RWPE2 (cell line): Measurements from ENCODE around the gene RGS7.

Experiments used
- ATAC-seq: fragments of 200-7000 bp; cut with Tn5 transposase; 3 replicates; pipeline ENCODE4 v1.9.1; 2021; ENCODE audit warnings: low read depth
- DNase-seq: peaks from one replicate; pipeline ENCODE4 v3.0.0-alpha.2; 2020; ENCODE audit warnings: low spot score
- H3K27ac ChIP-seq: fragments of 450-650 bp; 2 replicates; pipeline ENCODE4 v1.5.1; 2017; ENCODE audit warnings: mild to moderate bottlenecking; ENCODE audit not compliant: poor library complexity, severe bottlenecking
- H3K27me3 ChIP-seq: fragments of 250-450 bp; sonication (Bioruptor Pico); 2 replicates; pipeline ENCODE4 v1.5.1; 2021; ENCODE audit warnings: mild to moderate bottlenecking, moderate library complexity; ENCODE audit not compliant: insufficient read depth, poor library complexity, severe bottlenecking
- H3K36me3 ChIP-seq: fragments of 250-450 bp; sonication (Bioruptor Pico); 2 replicates; pipeline ENCODE4 v1.5.1; 2020; ENCODE audit warnings: low read depth, mild to moderate bottlenecking, moderate library complexity
- H3K4me1 ChIP-seq: fragments of 250-450 bp; sonication (Bioruptor Pico); 2 replicates; pipeline ENCODE4 v1.5.1; 2021; ENCODE audit warnings: mild to moderate bottlenecking, moderate library complexity; ENCODE audit not compliant: insufficient read depth, poor library complexity, severe bottlenecking
- H3K4me3 ChIP-seq: fragments of 250-450 bp; sonication (Bioruptor Pico); 2 replicates; pipeline ENCODE4 v1.5.1; 2021; ENCODE audit warnings: mild to moderate bottlenecking, moderate library complexity; ENCODE audit not compliant: severe bottlenecking
- H3K9me3 ChIP-seq: fragments of 250-450 bp; sonication (Bioruptor Pico); 2 replicates; pipeline ENCODE4 v1.5.1; 2021; ENCODE audit warnings: mild to moderate bottlenecking, moderate library complexity; ENCODE audit not compliant: severe bottlenecking
- TF ChIP-seq, protein P1 (sequence below): fragments of 450-650 bp; IDR thresholded peaks from one replicate; pipeline ENCODE4 v1.5.1; 2017; ENCODE audit warnings: mild to moderate bottlenecking, moderate library complexity; ENCODE audit not compliant: poor library complexity, severe bottlenecking

The RGS7 gene

GRCh38 chr1:240813720-240814119 lies 543.3 kb downstream of the RGS7 start:
- Histone ChIP-seq H3K9me3 (no peaks in the 10 kb centered on the region), H3K36me3 (no peaks in the 10 kb centered on the region), H3K4me3 (no peak overlapping the region), H3K27ac (no peak overlapping the region), H3K4me1 (no peaks in the 10 kb centered on the region), H3K27me3 (no peaks in the 10 kb centered on the region)
- ATAC-seq = no peak
- TF ChIP-seq, protein P1, sequence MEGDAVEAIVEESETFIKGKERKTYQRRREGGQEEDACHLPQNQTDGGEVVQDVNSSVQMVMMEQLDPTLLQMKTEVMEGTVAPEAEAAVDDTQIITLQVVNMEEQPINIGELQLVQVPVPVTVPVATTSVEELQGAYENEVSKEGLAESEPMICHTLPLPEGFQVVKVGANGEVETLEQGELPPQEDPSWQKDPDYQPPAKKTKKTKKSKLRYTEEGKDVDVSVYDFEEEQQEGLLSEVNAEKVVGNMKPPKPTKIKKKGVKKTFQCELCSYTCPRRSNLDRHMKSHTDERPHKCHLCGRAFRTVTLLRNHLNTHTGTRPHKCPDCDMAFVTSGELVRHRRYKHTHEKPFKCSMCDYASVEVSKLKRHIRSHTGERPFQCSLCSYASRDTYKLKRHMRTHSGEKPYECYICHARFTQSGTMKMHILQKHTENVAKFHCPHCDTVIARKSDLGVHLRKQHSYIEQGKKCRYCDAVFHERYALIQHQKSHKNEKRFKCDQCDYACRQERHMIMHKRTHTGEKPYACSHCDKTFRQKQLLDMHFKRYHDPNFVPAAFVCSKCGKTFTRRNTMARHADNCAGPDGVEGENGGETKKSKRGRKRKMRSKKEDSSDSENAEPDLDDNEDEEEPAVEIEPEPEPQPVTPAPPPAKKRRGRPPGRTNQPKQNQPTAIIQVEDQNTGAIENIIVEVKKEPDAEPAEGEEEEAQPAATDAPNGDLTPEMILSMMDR = no peak
- no peak for DNase-seq

- Histone ChIP-seq H3K27me3 (no peaks in the 10 kb centered on the region), H3K27ac (no peak overlapping the region), H3K4me3 (no peak overlapping the region), H3K36me3 (no peaks in the 10 kb centered on the region), H3K4me1 (no peaks in the 10 kb centered on the region), H3K9me3 (no peaks in the 10 kb centered on the region)
- TF ChIP-seq, protein P1 = no peak
- DNase-seq = no peak
- ATAC-seq = no peak
These were observed 545.7 kb downstream of the RGS7 start for GRCh38 chr1:240811256-240811655.

DNA sequence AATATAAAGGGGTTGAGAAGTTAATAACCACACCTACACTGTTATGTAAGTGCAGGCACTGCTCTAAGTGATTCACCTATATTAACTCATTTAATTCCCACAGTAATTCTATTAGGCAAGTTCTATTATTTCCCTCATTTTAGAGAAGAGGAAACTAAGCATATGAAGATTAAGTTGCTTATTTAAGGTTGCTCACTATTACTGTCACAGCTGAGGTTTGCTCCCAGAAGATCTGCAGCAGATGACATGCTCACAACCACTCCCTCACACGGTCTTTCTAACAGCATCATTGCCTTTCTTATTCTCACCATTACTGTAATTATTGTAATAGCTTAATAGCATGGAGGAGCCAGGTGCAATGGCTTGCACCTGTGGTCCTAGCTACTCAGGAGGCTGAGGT lies 548.6 kb downstream of the RGS7 start:
- no peaks in the 10 kb centered on the region for H3K27me3 ChIP-seq
- no peaks in the 10 kb centered on the region for H3K9me3 ChIP-seq
- H3K27ac ChIP-seq = no peak overlapping the region
- peaks cover 5% of the 10 kb centered on the region for H3K4me1 ChIP-seq
- H3K4me3 ChIP-seq = no peak overlapping the region
- ATAC-seq = no peak
- no peak for DNase-seq
- TF ChIP-seq, protein P1 = no peak
- H3K36me3 ChIP-seq = no peaks in the 10 kb centered on the region

DNA sequence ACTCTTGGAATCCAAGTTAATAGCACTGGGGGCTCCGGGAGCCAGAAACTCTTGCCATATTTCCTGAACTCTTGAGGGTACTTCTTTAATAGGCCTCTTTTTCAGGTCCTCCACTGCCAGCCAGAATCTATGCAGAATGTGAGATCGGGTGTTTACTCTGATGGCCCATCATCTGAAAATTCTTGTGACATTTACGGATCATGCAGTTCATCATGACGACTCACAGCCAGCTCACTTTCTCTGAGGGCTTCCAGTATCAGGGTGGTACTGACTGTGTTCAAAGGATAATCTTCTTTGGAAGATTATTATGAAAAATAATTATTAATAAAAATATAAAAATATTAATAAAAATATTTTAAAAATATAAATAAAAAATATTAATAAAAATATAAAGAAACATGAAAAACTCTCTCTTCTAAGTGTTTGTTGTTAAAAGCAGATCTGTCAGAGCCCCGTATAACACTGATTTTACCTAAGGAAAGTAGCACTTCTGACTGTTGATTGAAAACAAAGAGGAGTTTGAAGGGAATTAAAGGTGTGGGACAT lies 550.7 kb downstream of the RGS7 start:
- H3K27ac ChIP-seq = no peak overlapping the region
- no peak for ATAC-seq
- H3K4me1 ChIP-seq = peaks cover 26% of the 10 kb centered on the region
- no peak for DNase-seq
- H3K9me3 ChIP-seq = no peaks in the 10 kb centered on the region
- no peaks in the 10 kb centered on the region for H3K27me3 ChIP-seq
- no peak overlapping the region for H3K4me3 ChIP-seq
- TF ChIP-seq, protein P1 = no peak
- no peaks in the 10 kb centered on the region for H3K36me3 ChIP-seq

DNA sequence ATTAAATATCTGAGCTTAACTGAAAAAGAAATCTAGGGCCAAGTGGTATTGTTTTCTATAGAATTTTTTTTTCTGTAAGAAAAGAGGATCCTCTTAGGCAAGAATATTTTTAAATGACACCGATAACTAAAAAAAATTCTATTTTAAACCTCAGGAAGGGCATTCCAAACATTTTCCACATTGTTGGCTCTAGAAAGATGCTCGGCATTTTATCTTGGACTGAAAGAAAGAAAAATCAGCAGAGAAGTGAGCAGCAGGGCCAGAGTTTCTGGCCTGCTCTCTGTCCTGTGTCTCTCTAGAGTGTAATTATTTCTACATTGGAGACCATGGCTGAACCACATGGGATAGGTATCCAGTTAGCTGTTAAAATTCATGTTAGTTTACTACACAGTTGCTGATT lies 552.5 kb downstream of the RGS7 start:
- TF ChIP-seq, protein P1 = no peak
- H3K27me3 ChIP-seq = no peaks in the 10 kb centered on the region
- no peak for ATAC-seq

More for the DNA sequence above, 552.5 kb downstream of the RGS7 start:
- no peaks in the 10 kb centered on the region for H3K36me3 ChIP-seq
- no peaks in the 10 kb centered on the region for H3K9me3 ChIP-seq
- DNase-seq = no peak
- H3K4me1 ChIP-seq = peaks cover 27% of the 10 kb centered on the region
- no peak overlapping the region for H3K4me3 ChIP-seq
- H3K27ac ChIP-seq = no peak overlapping the region
